ENCODE measurements around the gene PDCD11. TPM values are rescaled to one million over a fixed set of nuclear protein-coding genes. Genes with fewer than 3 reads are reported as not detected.

The PDCD11 gene
- total RNA-seq, 1 donor from 2014 or later, result 38.7 TPM

- Histone ChIP-seq H3K36me3 (ENCODE audit: control insufficient read depth, insufficient read depth, low read length) (no peaks in the 10 kb centered on the region), H3K4me3 (ENCODE audit: low read depth, low read length) (no peak overlapping the region), H3K27me3 (ENCODE audit: control insufficient read depth, insufficient read depth, low read length) (no peaks in the 10 kb centered on the region)
- no peak for FAIRE-seq
- TF ChIP-seq CTCF (IDR thresholded peaks at IDR 0.05; ENCODE audit: insufficient read depth, low read length, severe bottlenecking), result no peak
- DNase-seq (ENCODE audit: low read depth), result no peak
These were observed 22.2 kb upstream of the PDCD11 start for GRCh38 chr10:103374263-103374662.

- TF ChIP-seq CTCF (IDR thresholded peaks at IDR 0.05; ENCODE audit: insufficient read depth, low read length, severe bottlenecking), result no peak
- H3K27me3 ChIP-seq (ENCODE audit: control insufficient read depth, insufficient read depth, low read length), result no peaks in the 10 kb centered on the region
- H3K4me3 ChIP-seq (ENCODE audit: low read depth, low read length), result no peak overlapping the region
- H3K36me3 ChIP-seq (ENCODE audit: control insufficient read depth, insufficient read depth, low read length), result no peaks in the 10 kb centered on the region
- no peak for FAIRE-seq
- DNase-seq (ENCODE audit: low read depth), result no peak
These were observed 13.7 kb upstream of the PDCD11 start for GRCh38 chr10:103382769-103383168.

GRCh38 chr10:103394180-103394579, 2.2 kb upstream of the PDCD11 start:
- Histone ChIP-seq H3K4me3 (ENCODE audit: low read depth, low read length) (no peak overlapping the region), H3K27me3 (ENCODE audit: control insufficient read depth, insufficient read depth, low read length) (no peaks in the 10 kb centered on the region), H3K36me3 (ENCODE audit: control insufficient read depth, insufficient read depth, low read length) (peaks cover 10% of the 10 kb centered on the region)
- DNase-seq (ENCODE audit: low read depth), result no peak
- FAIRE-seq, result no peak
- TF ChIP-seq CTCF (IDR thresholded peaks at IDR 0.05; ENCODE audit: insufficient read depth, low read length, severe bottlenecking), result no peak

GRCh38 chr10:103395754-103396066, 716 bp upstream of the PDCD11 start:
- FAIRE-seq (no peak), DNase-seq (ENCODE audit: low read depth) (peak; percentile 3)
- no peaks in the 10 kb centered on the region for H3K27me3 ChIP-seq (ENCODE audit: control insufficient read depth, insufficient read depth, low read length)
- TF ChIP-seq CTCF (IDR thresholded peaks at IDR 0.05; ENCODE audit: insufficient read depth, low read length, severe bottlenecking), result no peak
- H3K36me3 ChIP-seq (ENCODE audit: control insufficient read depth, insufficient read depth, low read length), result peaks cover 15% of the 10 kb centered on the region
- peak overlapping the region; percentile 77 for H3K4me3 ChIP-seq (ENCODE audit: low read depth, low read length)

- DNase-seq (ENCODE audit: low read depth) (no peak), FAIRE-seq (no peak)
- Histone ChIP-seq H3K36me3 (ENCODE audit: control insufficient read depth, insufficient read depth, low read length) (peaks cover 16% of the 10 kb centered on the region), H3K27me3 (ENCODE audit: control insufficient read depth, insufficient read depth, low read length) (no peaks in the 10 kb centered on the region), H3K4me3 (ENCODE audit: low read depth, low read length) (peak overlapping the region; percentile 77)
- TF ChIP-seq CTCF (IDR thresholded peaks at IDR 0.05; ENCODE audit: insufficient read depth, low read length, severe bottlenecking), result no peak
These were observed 312 bp downstream of the PDCD11 start for GRCh38 chr10:103396789-103397087.

GRCh38 chr10:103397191-103397825, 882 bp downstream of the PDCD11 start:
- TF ChIP-seq CTCF (IDR thresholded peaks at IDR 0.05; ENCODE audit: insufficient read depth, low read length, severe bottlenecking), result no peak
- peak overlapping the region; percentile 77 for H3K4me3 ChIP-seq (ENCODE audit: low read depth, low read length)
- H3K36me3 ChIP-seq (ENCODE audit: control insufficient read depth, insufficient read depth, low read length), result peaks cover 18% of the 10 kb centered on the region
- peak; percentile 10 for DNase-seq (ENCODE audit: low read depth)
- H3K27me3 ChIP-seq (ENCODE audit: control insufficient read depth, insufficient read depth, low read length), result no peaks in the 10 kb centered on the region
- FAIRE-seq, result no peak

All from bronchial epithelial cell (primary cell).